CD4-positive, alpha-beta T cell treated with Interferon alpha-2 for 1 hour (primary cell): Measurements from ENCODE around the gene BCAR1.
"Not testable (repeated sequence)": the region's sequence is repeated elsewhere in the genome, so short reads cannot be mapped to it uniquely, and the experiment has no call there.

Experiments used
- DNase-seq, 2 donors: peaks; one replicate each; pipeline ENCODE4 v3.0.0-alpha.2; 2020 to 2022

BCAR1 gene

GRCh38 chr16:75238132-75238852 is 13.1 kb downstream of the BCAR1 start:
- DNase-seq: no peak

GRCh38 chr16:75237398-75238131 is 13.9 kb downstream of the BCAR1 start:
- no peak for DNase-seq

- no peak for DNase-seq
These were observed 14.6 kb downstream of the BCAR1 start for GRCh38 chr16:75236736-75237397.

GRCh38 chr16:75236232-75236631 is 15.2 kb downstream of the BCAR1 start:
- DNase-seq: no peak

- no peak for DNase-seq
These were observed 15.7 kb downstream of the BCAR1 start for GRCh38 chr16:75235721-75236193.

GRCh38 chr16:75234856-75235696 is 16.3 kb downstream of the BCAR1 start:
- no peak for DNase-seq

- no peak for DNase-seq
These were observed 17.8 kb downstream of the BCAR1 start for GRCh38 chr16:75233611-75233938.

- DNase-seq: no peak
These were observed 19.9 kb downstream of the BCAR1 start for GRCh38 chr16:75231570-75231969.

GRCh38 chr16:75230471-75231110 is 20.8 kb downstream of the BCAR1 start:
- no peak for DNase-seq

- DNase-seq: no peak
These were observed 22.0 kb downstream of the BCAR1 start for GRCh38 chr16:75229172-75230031.

GRCh38 chr16:75228143-75228976 is 23.1 kb downstream of the BCAR1 start:
- DNase-seq: no peak

GRCh38 chr16:75227361-75228142 is 23.9 kb downstream of the BCAR1 start:
- DNase-seq: no peak

GRCh38 chr16:75226550-75227360 is 24.7 kb downstream of the BCAR1 start:
- DNase-seq: no peak

- no peak for DNase-seq
These were observed 25.5 kb downstream of the BCAR1 start for GRCh38 chr16:75225678-75226515.

GRCh38 chr16:75225092-75225491 is 26.3 kb downstream of the BCAR1 start:
- no peak for DNase-seq

- DNase-seq: no peak
These were observed 26.9 kb downstream of the BCAR1 start for GRCh38 chr16:75224306-75225082.

GRCh38 chr16:75223129-75223528 is 28.3 kb downstream of the BCAR1 start:
- DNase-seq: not testable (repeated sequence)
